HG02798 (cell line): Measurements from ENCODE around the gene GARIN6.
"Not testable (repeated sequence)": the region's sequence is repeated elsewhere in the genome, so short reads cannot be mapped to it uniquely, and the experiment has no call there.

Experiments
- ATAC-seq: cut with Tn5 transposase; IDR thresholded peaks from one replicate; pipeline ENCODE4 v1.9.1; 2021; ENCODE audit warnings: mild to moderate bottlenecking; ENCODE audit not compliant: unreplicated experiment, poor library complexity

GARIN6 gene

GRCh38 chr12:99647453-99647852, at the start of gene GARIN6:
Gene GARIN6, plus strand, starts transcription at chr12:99647753. Its CDS starts 422 bp downstream, at chr12:99648175.
- no peak for ATAC-seq

GRCh38 chr12:99598785-99599184, 48.8 kb upstream of the GARIN6 start:
- no peak for ATAC-seq

GRCh38 chr12:99600388-99600787, 47.2 kb upstream of the GARIN6 start:
- ATAC-seq, result peak; percentile 85

GRCh38 chr12:99609455-99610181, 37.9 kb upstream of the GARIN6 start:
- ATAC-seq, result no peak

GRCh38 chr12:99611117-99611516, 36.4 kb upstream of the GARIN6 start:
- no peak for ATAC-seq

- ATAC-seq, result no peak
Measured at GRCh38 chr12:99611599-99611998, 36.0 kb upstream of the GARIN6 start.

GRCh38 chr12:99618657-99619056, 28.9 kb upstream of the GARIN6 start:
- peak; percentile 8 for ATAC-seq

GRCh38 chr12:99619389-99620158, 28.0 kb upstream of the GARIN6 start:
- peak; percentile 94 for ATAC-seq

- ATAC-seq, result no peak
Measured at GRCh38 chr12:99620159-99620479, 27.4 kb upstream of the GARIN6 start.

GRCh38 chr12:99624591-99624990, 23.0 kb upstream of the GARIN6 start:
- not testable (repeated sequence) for ATAC-seq

- ATAC-seq, result no peak
Measured at GRCh38 chr12:99627459-99627858, 20.1 kb upstream of the GARIN6 start.

- ATAC-seq, result no peak
Measured at GRCh38 chr12:99644629-99645028, 2.9 kb upstream of the GARIN6 start.

GRCh38 chr12:99648183-99648582, 630 bp downstream of the GARIN6 start:
- no peak for ATAC-seq

GRCh38 chr12:99649551-99649950, 2.0 kb downstream of the GARIN6 start:
- ATAC-seq, result no peak

GRCh38 chr12:99658671-99659349, 11.3 kb downstream of the GARIN6 start:
- no peak for ATAC-seq

- ATAC-seq, result no peak
Measured at GRCh38 chr12:99670635-99671034, 23.1 kb downstream of the GARIN6 start.

- ATAC-seq, result no peak
Measured at GRCh38 chr12:99680276-99680675, 32.7 kb downstream of the GARIN6 start.

GRCh38 chr12:99686142-99686541, 38.6 kb downstream of the GARIN6 start:
- ATAC-seq, result no peak

GRCh38 chr12:99695050-99695449, 47.5 kb downstream of the GARIN6 start:
- no peak for ATAC-seq
